ENCODE data around the gene FAM131A.
A peak's percentile ranks its signal among the peaks of the same experiment; 100 is the strongest.

FAM131A gene

DNA sequence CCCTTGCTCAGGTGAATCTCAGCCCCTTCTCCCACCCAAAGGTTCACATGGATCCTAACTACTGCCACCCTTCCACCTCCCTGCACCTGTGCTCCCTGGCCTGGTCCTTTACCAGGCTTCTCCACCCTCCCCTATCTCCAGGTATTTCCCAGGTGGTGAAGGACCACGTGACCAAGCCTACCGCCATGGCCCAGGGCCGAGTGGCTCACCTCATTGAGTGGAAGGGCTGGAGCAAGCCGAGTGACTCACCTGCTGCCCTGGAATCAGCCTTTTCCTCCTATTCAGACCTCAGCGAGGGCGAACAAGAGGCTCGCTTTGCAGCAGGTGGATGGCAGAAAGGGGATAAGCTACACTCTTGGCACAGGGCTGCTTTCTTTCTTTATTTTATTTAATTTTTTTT, 4.5 kb downstream of the FAM131A start:
- Histone ChIP-seq H3K27ac (ENCODE audit: low read depth, low read length, severe bottlenecking) (no peak overlapping the region), H3K4me3 (ENCODE audit: extremely low read depth, insufficient read depth, low read length, poor library complexity, severe bottlenecking) (no peak overlapping the region), H3K36me3 (ENCODE audit: control insufficient read depth, insufficient read depth, low read length) (peaks cover 24% of the 10 kb centered on the region), H3K9me3 (ENCODE audit: control insufficient read depth, low read length) (no peaks in the 10 kb centered on the region), H3K4me1 (ENCODE audit: control insufficient read depth, insufficient read depth, low read length, poor library complexity, severe bottlenecking) (peaks cover 44% of the 10 kb centered on the region)
- WGBS, 2 experiments (ENCODE audit: insufficient coverage in 2 of 2), result 94 to 95% methylated on average over 7 of the region's 7 CpGs

DNA sequence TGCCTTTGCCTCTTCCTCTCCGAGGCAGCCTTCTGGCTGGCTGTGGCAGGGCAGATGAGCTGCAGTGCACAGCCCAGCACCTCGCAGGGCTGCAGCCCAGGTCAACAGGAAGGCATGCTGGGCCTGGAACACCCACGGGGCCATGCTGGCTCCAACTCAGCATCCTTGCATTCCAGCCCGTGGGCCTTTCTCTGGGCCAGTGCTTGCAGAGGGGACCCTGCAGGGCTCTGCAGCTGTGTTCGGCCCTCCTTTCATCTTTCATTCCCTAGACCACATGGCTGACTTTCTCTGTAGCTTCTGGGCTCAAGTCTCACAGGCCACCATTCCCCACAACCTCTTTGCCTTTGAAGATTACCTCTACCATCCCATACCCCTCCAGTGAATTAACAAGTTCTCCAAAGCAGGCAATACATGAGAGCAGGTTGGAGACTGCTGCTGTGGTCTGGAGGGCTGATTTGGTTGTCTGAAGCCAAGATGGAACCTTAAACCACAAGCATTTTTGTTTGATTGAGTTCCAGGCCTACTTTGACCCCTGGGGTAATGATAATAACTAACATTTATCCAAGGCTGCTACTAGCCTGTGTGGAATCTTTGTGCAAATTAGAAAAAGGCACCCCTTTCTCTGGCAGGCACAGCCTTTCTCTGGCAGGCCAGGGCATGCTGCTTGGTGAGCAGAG, 5.9 kb downstream of the FAM131A start:
- 64 to 84% methylated on average over 4 to 5 of the region's 5 CpGs for WGBS, 2 experiments (ENCODE audit: insufficient coverage in 2 of 2)
- no peak overlapping the region for H3K27ac ChIP-seq (ENCODE audit: low read depth, low read length, severe bottlenecking)
- H3K4me1 ChIP-seq (ENCODE audit: control insufficient read depth, insufficient read depth, low read length, poor library complexity, severe bottlenecking), result peaks cover 46% of the 10 kb centered on the region
- no peaks in the 10 kb centered on the region for H3K9me3 ChIP-seq (ENCODE audit: control insufficient read depth, low read length)
- no peak overlapping the region for H3K4me3 ChIP-seq (ENCODE audit: extremely low read depth, insufficient read depth, low read length, poor library complexity, severe bottlenecking)
- peaks cover 31% of the 10 kb centered on the region for H3K36me3 ChIP-seq (ENCODE audit: control insufficient read depth, insufficient read depth, low read length)

- H3K27ac ChIP-seq (ENCODE audit: low read depth, low read length, severe bottlenecking), result no peak overlapping the region
These were observed 7.3 kb downstream of the FAM131A start for GRCh38 chr3:184344579-184345316.

DNA sequence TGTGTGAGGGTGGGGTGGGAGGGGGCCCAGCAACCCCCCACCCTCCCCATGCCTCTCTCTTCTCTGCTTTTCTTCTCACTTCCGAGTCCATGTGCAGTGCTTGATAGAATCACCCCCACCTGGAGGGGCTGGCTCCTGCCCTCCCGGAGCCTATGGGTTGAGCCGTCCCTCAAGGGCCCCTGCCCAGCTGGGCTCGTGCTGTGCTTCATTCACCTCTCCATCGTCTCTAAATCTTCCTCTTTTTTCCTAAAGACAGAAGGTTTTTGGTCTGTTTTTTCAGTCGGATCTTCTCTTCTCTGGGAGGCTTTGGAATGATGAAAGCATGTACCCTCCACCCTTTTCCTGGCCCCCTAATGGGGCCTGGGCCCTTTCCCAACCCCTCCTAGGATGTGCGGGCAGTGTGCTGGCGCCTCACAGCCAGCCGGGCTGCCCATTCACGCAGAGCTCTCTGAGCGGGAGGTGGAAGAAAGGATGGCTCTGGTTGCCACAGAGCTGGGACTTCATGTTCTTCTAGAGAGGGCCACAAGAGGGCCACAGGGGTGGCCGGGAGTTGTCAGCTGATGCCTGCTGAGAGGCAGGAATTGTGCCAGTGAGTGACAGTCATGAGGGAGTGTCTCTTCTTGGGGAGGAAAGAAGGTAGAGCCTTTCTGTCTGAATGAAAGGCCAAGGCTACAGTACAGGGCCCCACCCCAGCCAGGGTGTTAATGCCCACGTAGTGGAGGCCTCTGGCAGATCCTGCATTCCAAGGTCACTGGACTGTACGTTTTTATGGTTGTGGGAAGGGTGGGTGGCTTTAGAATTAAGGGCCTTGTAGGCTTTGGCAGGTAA, 8.1 kb downstream of the FAM131A start:
- Histone ChIP-seq H3K4me3 (ENCODE audit: extremely low read depth, insufficient read depth, low read length, poor library complexity, severe bottlenecking) (no peak overlapping the region), H3K27ac (ENCODE audit: low read depth, low read length, severe bottlenecking) (peak overlapping the region; percentile 36), H3K36me3 (ENCODE audit: control insufficient read depth, insufficient read depth, low read length) (peaks cover 39% of the 10 kb centered on the region), H3K9me3 (ENCODE audit: control insufficient read depth, low read length) (no peaks in the 10 kb centered on the region), H3K4me1 (ENCODE audit: control insufficient read depth, insufficient read depth, low read length, poor library complexity, severe bottlenecking) (peaks cover 36% of the 10 kb centered on the region)
- WGBS, 2 experiments (ENCODE audit: insufficient coverage in 2 of 2), result 27 to 38% methylated on average over 6 of the region's 14 CpGs

More at GRCh38 chr3:184344579-184345316, 7.3 kb downstream of the FAM131A start:
- peaks cover 40% of the 10 kb centered on the region for H3K4me1 ChIP-seq (ENCODE audit: control insufficient read depth, insufficient read depth, low read length, poor library complexity, severe bottlenecking)
- peaks cover 34% of the 10 kb centered on the region for H3K36me3 ChIP-seq (ENCODE audit: control insufficient read depth, insufficient read depth, low read length)
- 75 to 94% methylated on average over 11 to 16 of the region's 24 CpGs for WGBS, 2 experiments (ENCODE audit: insufficient coverage in 2 of 2)
- H3K4me3 ChIP-seq (ENCODE audit: extremely low read depth, insufficient read depth, low read length, poor library complexity, severe bottlenecking), result no peak overlapping the region
- H3K9me3 ChIP-seq (ENCODE audit: control insufficient read depth, low read length), result no peaks in the 10 kb centered on the region

- Histone ChIP-seq H3K4me1 (ENCODE audit: control insufficient read depth, insufficient read depth, low read length, poor library complexity, severe bottlenecking) (peaks cover 36% of the 10 kb centered on the region), H3K9me3 (ENCODE audit: control insufficient read depth, low read length) (no peaks in the 10 kb centered on the region), H3K27ac (ENCODE audit: low read depth, low read length, severe bottlenecking) (no peak overlapping the region), H3K4me3 (ENCODE audit: extremely low read depth, insufficient read depth, low read length, poor library complexity, severe bottlenecking) (no peak overlapping the region), H3K36me3 (ENCODE audit: control insufficient read depth, insufficient read depth, low read length) (peaks cover 35% of the 10 kb centered on the region)
- 93 to 98% methylated on average over 13 to 18 of the region's 20 CpGs for WGBS, 2 experiments (ENCODE audit: insufficient coverage in 2 of 2)
These were observed 9.2 kb downstream of the FAM131A start for GRCh38 chr3:184346480-184347190.

DNA sequence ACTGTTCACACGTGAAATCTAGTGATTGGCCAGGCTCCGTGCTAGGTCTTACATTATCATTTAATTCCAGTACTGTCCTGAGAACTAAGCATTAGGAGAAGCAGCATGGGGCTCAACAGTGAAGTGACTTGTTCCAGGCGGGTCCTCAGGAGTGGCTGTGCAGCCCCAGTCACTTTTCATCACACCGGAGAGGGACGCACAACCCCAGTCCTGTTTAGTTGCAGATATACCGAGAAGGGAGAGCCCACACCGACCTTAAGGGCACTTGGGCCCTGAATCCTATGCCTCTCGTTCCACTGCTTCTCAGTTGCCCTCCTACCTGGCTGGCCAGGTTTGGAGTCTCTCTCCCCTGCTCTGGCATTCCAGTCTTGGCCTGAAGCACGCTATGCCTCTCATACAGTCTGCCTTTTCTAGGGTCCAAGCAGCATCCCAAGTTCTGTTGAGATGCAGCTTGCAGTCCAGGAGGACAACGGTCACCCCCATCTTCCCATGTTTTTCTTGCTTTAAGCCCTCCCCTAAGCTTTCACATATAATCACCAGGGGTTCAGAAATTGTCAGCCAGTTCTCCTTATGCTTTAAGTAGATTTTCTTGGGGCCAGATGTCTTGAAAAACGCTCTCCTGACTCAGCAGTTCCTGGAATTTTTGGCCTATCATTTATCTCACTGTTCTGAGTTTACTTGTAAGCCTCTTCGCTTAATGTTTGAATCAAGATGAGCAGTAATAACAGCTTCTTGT, 10.1 kb downstream of the FAM131A start:
- Histone ChIP-seq H3K9me3 (ENCODE audit: control insufficient read depth, low read length) (no peaks in the 10 kb centered on the region), H3K4me3 (ENCODE audit: extremely low read depth, insufficient read depth, low read length, poor library complexity, severe bottlenecking) (no peak overlapping the region), H3K4me1 (ENCODE audit: control insufficient read depth, insufficient read depth, low read length, poor library complexity, severe bottlenecking) (peaks cover 40% of the 10 kb centered on the region), H3K27ac (ENCODE audit: low read depth, low read length, severe bottlenecking) (peak overlapping the region; percentile 49), H3K36me3 (ENCODE audit: control insufficient read depth, insufficient read depth, low read length) (peaks cover 36% of the 10 kb centered on the region)
- WGBS, 2 experiments (ENCODE audit: insufficient coverage in 2 of 2), result 92 to 96% methylated on average over 9 to 10 of the region's 12 CpGs

DNA sequence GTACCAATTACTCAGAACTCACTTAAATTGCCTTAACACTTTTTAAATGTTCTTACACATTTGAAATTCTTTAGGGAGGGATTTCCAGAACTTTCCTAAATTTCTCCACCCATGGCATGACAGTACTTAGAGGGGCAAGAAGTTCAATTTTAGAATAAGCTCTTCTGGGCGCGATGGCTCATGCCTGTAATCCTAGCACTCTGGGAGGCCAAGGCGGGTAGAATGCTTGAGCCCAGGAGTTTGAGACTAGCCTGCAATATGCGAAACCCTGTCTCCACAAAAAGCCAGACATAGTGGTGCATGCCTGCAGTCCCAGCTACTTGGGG, 10.6 kb downstream of the FAM131A start:
- Histone ChIP-seq H3K27ac (ENCODE audit: low read depth, low read length, severe bottlenecking) (peak overlapping the region; percentile 49), H3K4me3 (ENCODE audit: extremely low read depth, insufficient read depth, low read length, poor library complexity, severe bottlenecking) (no peak overlapping the region), H3K36me3 (ENCODE audit: control insufficient read depth, insufficient read depth, low read length) (peaks cover 30% of the 10 kb centered on the region), H3K9me3 (ENCODE audit: control insufficient read depth, low read length) (no peaks in the 10 kb centered on the region), H3K4me1 (ENCODE audit: control insufficient read depth, insufficient read depth, low read length, poor library complexity, severe bottlenecking) (peaks cover 39% of the 10 kb centered on the region)
- 88 to 96% methylated on average over 4 of the region's 4 CpGs for WGBS, 2 experiments (ENCODE audit: insufficient coverage in 2 of 2)

DNA sequence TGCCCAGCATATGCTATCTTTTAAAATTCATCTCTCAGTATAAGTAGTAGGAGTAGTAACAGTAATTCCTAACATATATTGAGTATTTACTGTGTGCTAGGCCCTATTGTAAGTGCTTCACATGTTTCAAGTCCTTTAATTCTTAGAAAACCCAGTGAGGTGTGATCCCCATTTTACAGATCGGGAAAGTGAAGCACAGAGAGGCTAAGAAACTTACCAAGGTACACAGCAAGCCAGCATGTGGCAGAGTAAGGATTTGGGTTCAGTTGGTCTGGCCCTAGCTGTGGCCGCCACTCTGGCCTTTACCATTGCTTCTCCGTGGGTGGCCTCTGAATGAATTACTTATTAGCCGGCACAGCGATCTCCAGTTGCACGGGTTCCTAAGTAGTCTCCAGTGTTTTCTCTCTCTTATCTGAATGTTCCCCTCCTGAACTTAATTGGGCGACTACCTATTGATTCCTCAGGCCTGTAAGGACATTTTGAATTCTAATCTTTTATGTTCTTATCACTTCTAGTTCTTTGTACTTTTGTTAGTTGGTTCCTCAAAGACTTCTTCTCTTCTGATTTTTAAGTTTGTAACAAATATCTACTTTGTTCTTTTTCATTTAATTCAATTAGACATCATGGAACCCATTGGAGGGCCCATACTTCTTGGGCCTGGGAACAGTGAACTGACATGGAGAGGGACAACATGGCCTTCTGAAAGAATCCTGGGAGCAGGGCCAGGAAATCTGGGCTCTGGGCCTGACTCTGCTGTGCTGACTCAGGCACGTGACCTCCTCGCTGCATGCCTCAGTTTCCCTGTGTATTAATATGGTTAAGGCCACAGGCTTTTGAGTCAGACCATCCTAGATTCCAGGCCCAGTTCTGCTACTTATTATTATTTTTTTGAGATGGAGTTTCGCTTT, 12.4 kb downstream of the FAM131A start:
- WGBS, 2 experiments (ENCODE audit: insufficient coverage in 2 of 2), result 91 to 98% methylated on average over 7 to 9 of the region's 10 CpGs
- H3K36me3 ChIP-seq (ENCODE audit: control insufficient read depth, insufficient read depth, low read length), result peaks cover 36% of the 10 kb centered on the region
- no peaks in the 10 kb centered on the region for H3K9me3 ChIP-seq (ENCODE audit: control insufficient read depth, low read length)
- peaks cover 32% of the 10 kb centered on the region for H3K4me1 ChIP-seq (ENCODE audit: control insufficient read depth, insufficient read depth, low read length, poor library complexity, severe bottlenecking)
- H3K27ac ChIP-seq (ENCODE audit: low read depth, low read length, severe bottlenecking), result no peak overlapping the region
- H3K4me3 ChIP-seq (ENCODE audit: extremely low read depth, insufficient read depth, low read length, poor library complexity, severe bottlenecking), result no peak overlapping the region

DNA sequence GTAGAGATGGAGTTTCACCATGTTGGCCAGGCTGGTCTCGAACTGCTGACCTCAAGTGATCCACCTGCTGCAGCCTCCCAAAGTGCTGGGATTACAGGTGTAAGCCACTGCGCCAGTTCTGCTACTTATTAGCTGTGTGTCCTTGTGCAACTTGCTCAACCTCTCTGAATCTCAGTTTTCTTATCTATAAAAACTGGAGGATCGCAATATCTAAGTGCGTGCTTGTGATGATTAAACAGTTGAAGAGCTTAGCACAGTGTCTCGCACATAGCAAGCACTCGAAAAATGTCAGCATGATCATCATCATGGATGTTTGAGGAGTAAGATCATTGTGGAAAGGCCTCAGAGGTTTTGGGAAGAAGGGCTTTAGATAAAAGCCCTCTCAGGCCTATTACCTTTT, 13.2 kb downstream of the FAM131A start:
- Histone ChIP-seq H3K4me3 (ENCODE audit: extremely low read depth, insufficient read depth, low read length, poor library complexity, severe bottlenecking) (no peak overlapping the region), H3K36me3 (ENCODE audit: control insufficient read depth, insufficient read depth, low read length) (peaks cover 38% of the 10 kb centered on the region)

More for the DNA sequence above, 13.2 kb downstream of the FAM131A start:
- H3K9me3 ChIP-seq (ENCODE audit: control insufficient read depth, low read length), result no peaks in the 10 kb centered on the region
- H3K4me1 ChIP-seq (ENCODE audit: control insufficient read depth, insufficient read depth, low read length, poor library complexity, severe bottlenecking), result peaks cover 32% of the 10 kb centered on the region
- H3K27ac ChIP-seq (ENCODE audit: low read depth, low read length, severe bottlenecking), result no peak overlapping the region
- 92 to 94% methylated on average over 6 of the region's 6 CpGs for WGBS, 2 experiments (ENCODE audit: insufficient coverage in 2 of 2)

Data from mesodermal cell (in vitro differentiated cells).